Liver (tissue), 2 donors: ENCODE data around the gene SYNGR4.

Experiments used
- CTCF ChIP-seq: fragments of 150-350 bp; IDR thresholded peaks from 2 replicates; pipeline ENCODE4 v1.5.1; 2017; ENCODE audit warnings: improper control_type of control experiment, low read depth, low read length; ENCODE audit not compliant: missing input control
- FOXA1 ChIP-seq: IDR thresholded peaks from 2 replicates; pipeline ENCODE4 v1.6.1; 2016; ENCODE audit warnings: antibody characterized with exemption
- donor health status: healthy.

- no peak for TF ChIP-seq FOXA1
- no peak for TF ChIP-seq CTCF
Measured at GRCh38 chr19:48403606-48404005, 39.4 kb downstream of the SYNGR4 start.
